Fibroblast of skin of right quadriceps (primary cell): ENCODE measurements around the gene UST.

Experiments
- DNase-seq: peaks from one replicate; pipeline ENCODE4 v3.0.0-alpha.2; 2013

Gene UST

GRCh38 chr6:149046822-149047246 lies 300.0 kb downstream of the UST start:
- DNase-seq: peak; percentile 48

GRCh38 chr6:149049230-149049629 lies 302.4 kb downstream of the UST start:
- DNase-seq: peak; percentile 45

GRCh38 chr6:149050160-149050559 lies 303.3 kb downstream of the UST start:
- peak; percentile 52 for DNase-seq

- no peak for DNase-seq
Observed at GRCh38 chr6:149052350-149053106, 305.7 kb downstream of the UST start.

GRCh38 chr6:149053848-149054558 lies 307.2 kb downstream of the UST start:
- no peak for DNase-seq

GRCh38 chr6:149054559-149055194 lies 307.8 kb downstream of the UST start:
- no peak for DNase-seq

- no peak for DNase-seq
Observed at GRCh38 chr6:149055195-149055899, 308.5 kb downstream of the UST start.

GRCh38 chr6:149056777-149057463 lies 310.1 kb downstream of the UST start:
- DNase-seq: no peak

- no peak for DNase-seq
Observed at GRCh38 chr6:149057464-149057840, 310.6 kb downstream of the UST start.

GRCh38 chr6:149059557-149059956 lies 312.7 kb downstream of the UST start:
- DNase-seq: peak; percentile 61

GRCh38 chr6:149060300-149060984 lies 313.6 kb downstream of the UST start:
- DNase-seq: no peak

- peak; percentile 61 for DNase-seq
Observed at GRCh38 chr6:149060985-149061760, 314.3 kb downstream of the UST start.

- DNase-seq: no peak
Observed at GRCh38 chr6:149061930-149062329, 315.1 kb downstream of the UST start.

GRCh38 chr6:149062653-149063348 lies 316.0 kb downstream of the UST start:
- DNase-seq: no peak

GRCh38 chr6:149063468-149063867 lies 316.6 kb downstream of the UST start:
- no peak for DNase-seq

- peak; percentile 17 for DNase-seq
Observed at GRCh38 chr6:149064001-149064659, 317.3 kb downstream of the UST start.

GRCh38 chr6:149064660-149065015 lies 317.8 kb downstream of the UST start:
- DNase-seq: no peak

- DNase-seq: no peak
Observed at GRCh38 chr6:149065121-149065520, 318.3 kb downstream of the UST start.

- DNase-seq: peak; percentile 30
Observed at GRCh38 chr6:149065658-149066556, 319.1 kb downstream of the UST start.
